Breast epithelium (tissue), 3 donors: ENCODE results near the gene KLHL17.

Experiments
- CTCF ChIP-seq, 3 donors: fragments of 450-650 bp; IDR thresholded peaks; one replicate each; pipeline ENCODE4 v1.5.1; 2016 to 2017; ENCODE audit warnings: antibody characterized with exemption in 3 of 3, mild to moderate bottlenecking in 3 of 3, moderate library complexity in 3 of 3
- POLR2AphosphoS5 ChIP-seq, 3 donors: sonication (generic); formaldehyde crosslinking; IDR thresholded peaks; one replicate each; pipeline ENCODE4 v1.6.1; 2017; ENCODE audit warnings: antibody characterized with exemption in 3 of 3

- TF ChIP-seq CTCF (IDR thresholded peaks at IDR 0.05) (no peak), POLR2AphosphoS5 (IDR thresholded peaks at IDR 0.05) (no peak)
These were observed 31.3 kb upstream of the KLHL17 start for GRCh38 chr1:928825-929661.
